Measurements from ENCODE around the gene ADCY9. TPM values are rescaled to one million over a fixed set of nuclear protein-coding genes. Genes with fewer than 3 reads are reported as not detected.

Gene ADCY9
- total RNA-seq, 1 experiment from 2014 or later: 9.8 TPM

- no peaks in the 10 kb centered on the region for H4K20me1 ChIP-seq (ENCODE audit: insufficient read depth)
- RAD21 ChIA-PET (ENCODE audit: low non-redundant PET in 1 of 2, low total read pairs in 2 of 2, uncharacterized antibody in 2 of 2, unreplicated experiment in 2 of 2): no interaction called here
- intact Hi-C loops (cut with micrococcal nuclease): no loop called here
These were observed 9.7 kb downstream of the ADCY9 start for GRCh38 chr16:4106516-4106915.

More at GRCh38 chr16:4106516-4106915, 9.7 kb downstream of the ADCY9 start:
- Histone ChIP-seq H3K79me2 (ENCODE audit: insufficient read depth, low read length) (0 out of 2 replicates have a peak, but pooled peaks cover 3% of the 10 kb centered on the region), H2AFZ (ENCODE audit: low read depth, low read length, poor library complexity, severe bottlenecking) (no peak overlapping the region), H3K27me3 (ENCODE audit: insufficient read depth, low read length) (no peaks in the 10 kb centered on the region), H3K9me2 (ENCODE audit: insufficient read depth) (no peaks in the 10 kb centered on the region), H3K4me3 (replicated peaks in 1 of 2; ENCODE audit: low read depth in 1 of 2, low read length in 2 of 2) (no peak overlapping the region), H3K4me1 (ENCODE audit: control insufficient read depth in 1 of 2, insufficient read depth in 2 of 2, low read length in 2 of 2) (no peaks in the 10 kb centered on the region), H3K36me3 (ENCODE audit: control insufficient read depth in 1 of 2, insufficient read depth in 2 of 2, low read length in 2 of 2) (no peaks in the 10 kb centered on the region), H3K4me2 (ENCODE audit: low read length) (no peak overlapping the region), H3K9me3 (ENCODE audit: control insufficient read depth in 1 of 2, insufficient read depth in 1 of 2, low read depth in 1 of 2, low read length in 2 of 2) (no peaks in the 10 kb centered on the region), H3K27ac (ENCODE audit: low read depth, low read length) (no peak overlapping the region), H3K9ac (ENCODE audit: low read length) (no peak overlapping the region)
- BruUV-seq (replicated peaks): no TSS peak
- TF ChIP-seq SP1 (IDR thresholded peaks at IDR 0.05; ENCODE audit: low read depth) (no peak), YY1 (IDR thresholded peaks at IDR 0.05; ENCODE audit: extremely low read depth, insufficient replicate concordance, low read depth, low read length) (no peak), SIN3A (IDR thresholded peaks at IDR 0.05; ENCODE audit: low read depth) (no peak), EZH2phosphoT487 (IDR thresholded peaks at IDR 0.05; ENCODE audit: borderline replicate concordance) (no peak), ELF1 (IDR thresholded peaks at IDR 0.05; ENCODE audit: borderline replicate concordance, low read depth) (no peak), MAX (IDR thresholded peaks at IDR 0.05) (no peak), POLR2AphosphoS5 (IDR thresholded peaks at IDR 0.05; ENCODE audit: low read depth, low read length) (no peak), RAD21 (IDR thresholded peaks at IDR 0.05; ENCODE audit: low read depth) (no peak), POLR2A (IDR thresholded peaks at IDR 0.05; ENCODE audit: borderline replicate concordance, extremely low read depth, insufficient read depth, insufficient read length) (no peak), TCF7L2 (IDR thresholded peaks at IDR 0.05; ENCODE audit: borderline replicate concordance, extremely low read depth, insufficient read depth, insufficient read length) (no peak), ZNF274 (IDR thresholded peaks at IDR 0.05; ENCODE audit: low read depth, low read length) (no peak), ZFX (IDR thresholded peaks at IDR 0.05) (no peak), CTCF (IDR thresholded peaks at IDR 0.05 in 2 of 3, conservative IDR thresholded peaks at IDR 0.05 in 1 of 3; ENCODE audit: borderline replicate concordance in 1 of 3, insufficient read depth in 1 of 3, low read depth in 2 of 3, low read length in 2 of 3) (no peak), JUND (IDR thresholded peaks at IDR 0.05) (no peak), CBX3 (IDR thresholded peaks at IDR 0.05; ENCODE audit: low read depth) (no peak), ATF3 (IDR thresholded peaks at IDR 0.05) (no peak)
- ChIA-PET POLR2A (no interaction called here), CTCF (no interaction called here)
- DNase-seq (ENCODE audit: low read depth, low spot score) (no peak), ATAC-seq (no peak)

Data from HCT116 (cell line).